GM18867 (cell line): ENCODE results near the gene ATG9B.

ENCODE experiments used
- ATAC-seq: cut with Tn5 transposase; IDR thresholded peaks from one replicate; pipeline ENCODE4 v1.9.1; 2021; ENCODE audit warnings: mild to moderate bottlenecking, moderate library complexity; ENCODE audit not compliant: unreplicated experiment

ATG9B gene

DNA sequence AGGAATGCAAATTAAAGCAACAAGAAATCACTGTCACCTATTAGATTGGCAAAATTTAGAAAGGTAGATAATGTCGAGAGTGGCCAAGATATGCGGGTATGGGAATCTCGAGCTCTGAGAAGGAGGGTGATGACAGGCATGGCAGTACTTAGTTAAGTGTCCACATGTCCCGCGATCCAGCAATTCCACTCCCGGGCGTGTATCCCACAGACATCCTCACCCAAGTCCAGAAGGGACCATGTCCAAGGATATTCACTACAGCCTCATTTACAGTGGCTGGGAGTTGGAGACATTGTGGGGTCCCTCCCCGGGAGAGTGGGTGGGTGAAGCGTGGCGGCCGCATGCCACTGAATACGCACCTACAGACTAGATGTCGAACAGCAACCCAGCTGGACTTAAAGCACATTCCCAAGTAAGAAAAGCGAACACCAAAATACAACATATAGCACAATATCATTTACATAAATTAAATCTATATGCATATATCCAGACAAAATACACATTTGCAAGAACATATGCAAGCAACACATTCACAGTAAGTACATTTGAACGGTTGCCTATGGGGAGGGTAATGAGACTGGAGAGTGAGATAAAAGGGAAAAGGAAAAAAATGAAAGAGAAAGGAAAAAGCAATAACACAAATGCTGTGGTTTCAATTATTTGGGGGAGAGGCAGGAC, 56.1 kb downstream of the ATG9B start:
- no peak for ATAC-seq

DNA sequence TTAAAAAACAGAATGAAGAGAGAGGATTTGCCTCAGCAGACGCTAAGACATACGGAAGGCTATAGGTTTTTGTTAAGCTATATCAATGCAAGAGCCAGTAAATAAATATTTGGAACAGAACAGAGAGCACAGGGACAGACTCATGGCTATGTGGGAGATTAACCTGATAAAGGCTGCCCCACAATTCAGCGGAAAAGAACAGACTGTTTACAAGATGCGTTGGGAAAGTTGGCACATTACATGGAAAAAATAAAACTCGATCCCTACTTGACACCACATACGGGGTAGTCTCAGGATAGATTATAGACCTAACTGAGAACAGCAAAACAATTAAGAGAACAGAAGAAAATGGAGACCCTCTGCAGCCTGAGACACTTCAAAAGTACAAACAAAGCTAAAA, 56.9 kb downstream of the ATG9B start:
- no peak for ATAC-seq

DNA sequence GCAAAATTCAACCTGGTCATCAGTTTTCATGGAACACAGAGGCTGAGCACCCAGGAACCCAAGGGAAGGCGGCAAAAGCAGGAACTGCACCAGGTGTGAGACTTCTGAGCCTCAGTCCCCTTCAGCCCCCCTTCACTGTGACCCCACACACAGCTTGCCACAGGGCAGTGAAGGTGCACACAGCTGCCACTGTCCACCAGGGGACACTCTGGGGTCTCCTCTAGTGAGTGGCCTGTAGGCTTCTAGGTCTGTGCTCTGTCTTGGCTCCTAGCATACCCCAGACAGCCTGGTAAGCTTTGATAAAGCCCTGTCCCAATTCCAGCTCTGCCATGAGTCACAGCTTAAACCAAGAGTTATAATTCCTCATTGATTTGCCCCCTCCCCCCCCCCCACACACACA, 58.3 kb downstream of the ATG9B start:
- no peak for ATAC-seq

DNA sequence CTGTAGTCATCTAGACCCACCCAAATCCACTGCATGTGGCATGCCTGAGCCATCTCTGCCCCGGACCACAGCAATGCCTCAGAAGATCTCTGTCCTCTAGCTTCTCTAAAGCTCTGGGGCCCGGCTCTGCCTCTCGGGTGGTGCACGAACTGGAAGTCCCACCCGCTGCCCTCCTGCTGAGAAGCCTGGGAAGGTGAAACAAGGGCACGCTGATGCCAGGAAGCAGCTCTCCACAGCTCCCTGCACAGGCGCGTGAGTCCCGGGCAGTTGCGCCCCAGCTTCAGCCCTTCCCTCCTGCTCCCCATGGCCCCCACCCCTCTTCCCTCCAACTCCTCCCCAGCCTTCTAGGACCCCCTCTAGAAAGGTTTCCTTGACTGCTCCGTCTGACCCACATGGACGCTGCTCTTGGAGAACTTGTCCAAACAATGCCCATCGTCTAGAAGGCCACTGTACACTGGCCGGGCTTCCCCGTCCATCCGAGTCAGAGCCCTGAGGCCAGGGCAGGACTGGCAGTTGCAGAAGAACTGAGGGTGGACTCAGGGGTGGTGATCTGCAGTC, 58.9 kb downstream of the ATG9B start:
- ATAC-seq, result no peak
